ENCODE data around the gene ADAM19. TPM values are rescaled to one million over a fixed set of nuclear protein-coding genes. Genes with fewer than 3 reads are reported as not detected.

The ADAM19 gene
- total RNA-seq, 1 donor from 2014 or later: 10.6 TPM

DNA sequence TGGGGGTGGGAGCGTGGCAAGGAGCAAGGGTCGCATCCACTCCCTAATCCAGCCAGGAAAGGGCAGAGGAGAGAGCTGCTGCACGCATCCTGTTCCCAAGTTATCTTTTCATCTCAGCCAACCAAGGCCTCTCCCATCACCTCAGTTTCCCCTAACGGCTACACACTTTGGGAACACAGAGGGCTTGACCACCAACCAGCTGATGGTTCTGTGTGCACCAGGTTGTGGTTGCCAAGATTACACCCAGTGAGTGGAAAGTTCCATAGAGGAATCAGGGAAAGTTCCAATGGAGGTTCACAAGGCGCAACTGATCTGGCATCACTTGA is 53.9 kb downstream of the ADAM19 start:
- no peak for ATAC-seq
- Histone ChIP-seq H3K27ac (peak overlapping the region; percentile 2), H3K4me3 (no peak overlapping the region), H3K36me3 (peaks cover 6% of the 10 kb centered on the region), H3K4me1 (peaks cover 15% of the 10 kb centered on the region), H3K27me3 (no peaks in the 10 kb centered on the region), H3K9me3 (no peaks in the 10 kb centered on the region)
- TF ChIP-seq, protein P1, sequence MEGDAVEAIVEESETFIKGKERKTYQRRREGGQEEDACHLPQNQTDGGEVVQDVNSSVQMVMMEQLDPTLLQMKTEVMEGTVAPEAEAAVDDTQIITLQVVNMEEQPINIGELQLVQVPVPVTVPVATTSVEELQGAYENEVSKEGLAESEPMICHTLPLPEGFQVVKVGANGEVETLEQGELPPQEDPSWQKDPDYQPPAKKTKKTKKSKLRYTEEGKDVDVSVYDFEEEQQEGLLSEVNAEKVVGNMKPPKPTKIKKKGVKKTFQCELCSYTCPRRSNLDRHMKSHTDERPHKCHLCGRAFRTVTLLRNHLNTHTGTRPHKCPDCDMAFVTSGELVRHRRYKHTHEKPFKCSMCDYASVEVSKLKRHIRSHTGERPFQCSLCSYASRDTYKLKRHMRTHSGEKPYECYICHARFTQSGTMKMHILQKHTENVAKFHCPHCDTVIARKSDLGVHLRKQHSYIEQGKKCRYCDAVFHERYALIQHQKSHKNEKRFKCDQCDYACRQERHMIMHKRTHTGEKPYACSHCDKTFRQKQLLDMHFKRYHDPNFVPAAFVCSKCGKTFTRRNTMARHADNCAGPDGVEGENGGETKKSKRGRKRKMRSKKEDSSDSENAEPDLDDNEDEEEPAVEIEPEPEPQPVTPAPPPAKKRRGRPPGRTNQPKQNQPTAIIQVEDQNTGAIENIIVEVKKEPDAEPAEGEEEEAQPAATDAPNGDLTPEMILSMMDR (IDR thresholded peaks at IDR 0.05): peak; percentile 16
- intact Hi-C loops (cut with DNase I): no loop called here
- DNase-seq: no peak

DNA sequence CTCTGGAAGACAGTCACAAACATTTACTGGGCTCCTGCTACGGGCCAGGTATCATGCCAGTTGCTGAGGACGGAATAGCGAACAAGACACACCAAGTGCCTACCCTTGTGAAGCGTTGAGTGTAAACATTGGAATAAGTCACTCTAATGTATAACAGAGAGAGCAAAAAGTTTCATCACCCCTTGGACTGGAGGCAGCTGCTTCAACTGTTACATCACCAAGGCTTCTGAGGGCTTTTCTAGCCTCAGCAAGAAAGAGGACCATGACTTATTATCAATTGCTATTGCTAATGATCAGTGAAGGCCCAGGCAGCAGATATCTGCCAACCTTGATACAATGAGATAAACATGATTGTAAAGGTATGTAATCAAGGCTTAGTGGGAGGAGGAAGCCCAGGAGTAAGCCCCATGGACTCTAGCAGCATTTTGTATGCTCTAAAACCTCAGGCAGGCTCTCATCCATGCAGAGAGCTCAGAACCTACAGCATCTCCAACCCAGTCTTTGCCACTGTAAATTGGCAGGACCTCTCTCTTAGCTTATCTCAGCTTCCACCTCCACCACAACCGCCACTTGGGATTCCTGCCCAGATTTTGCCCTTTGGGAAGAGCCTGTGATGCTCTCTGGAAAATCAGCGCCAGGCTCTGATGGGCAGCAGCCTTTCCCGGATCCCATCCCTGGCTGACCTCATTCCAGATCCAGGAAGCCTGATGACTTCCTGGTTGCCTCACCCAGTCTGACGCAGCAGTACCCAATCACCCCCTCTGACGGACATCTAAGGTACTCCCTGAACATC is 54.5 kb downstream of the ADAM19 start:
- Histone ChIP-seq H3K27ac (peak overlapping the region; percentile 2), H3K27me3 (no peaks in the 10 kb centered on the region), H3K36me3 (peaks cover 6% of the 10 kb centered on the region), H3K4me1 (peaks cover 20% of the 10 kb centered on the region), H3K4me3 (no peak overlapping the region), H3K9me3 (no peaks in the 10 kb centered on the region)
- TF ChIP-seq, protein P1 (IDR thresholded peaks at IDR 0.05): no peak
- intact Hi-C loops (cut with DNase I): no loop called here
- ATAC-seq (peak; percentile 59), DNase-seq (no peak)

DNA sequence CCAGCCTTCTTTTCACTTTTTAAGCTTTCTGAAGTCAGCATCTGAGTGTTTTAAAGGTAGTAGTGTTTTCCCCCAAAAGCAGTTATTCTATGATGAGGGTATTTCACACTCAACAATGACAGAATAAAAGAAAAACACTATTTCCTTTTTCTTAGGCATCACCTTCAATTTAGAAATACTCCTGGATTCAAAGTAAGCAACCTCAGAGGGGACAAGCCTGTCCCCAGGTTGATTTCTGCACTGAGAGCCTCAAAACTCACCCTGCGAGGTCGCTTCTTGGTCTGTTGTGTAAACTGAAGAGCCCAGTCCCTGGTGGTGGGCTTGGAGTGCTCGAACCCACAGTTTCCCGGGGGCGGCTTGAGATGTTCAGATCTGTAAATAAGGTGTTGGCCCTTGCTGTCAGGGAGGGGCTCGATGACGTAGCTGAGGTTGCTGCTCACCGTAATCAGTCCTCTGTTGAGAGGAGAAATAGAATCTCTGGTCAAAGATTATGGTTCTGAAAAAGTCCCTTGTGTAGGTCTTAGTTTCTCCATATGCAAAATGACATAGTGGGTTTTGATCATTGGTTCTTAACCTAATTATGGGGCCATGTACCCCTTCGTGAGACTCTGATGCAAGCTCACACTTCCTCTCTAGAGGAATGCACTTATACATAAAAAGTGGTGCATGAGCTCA is 55.9 kb downstream of the ADAM19 start:
- Histone ChIP-seq H3K4me3 (no peak overlapping the region), H3K36me3 (peaks cover 6% of the 10 kb centered on the region), H3K9me3 (no peaks in the 10 kb centered on the region), H3K27me3 (no peaks in the 10 kb centered on the region), H3K27ac (no peak overlapping the region), H3K4me1 (peaks cover 26% of the 10 kb centered on the region)
- DNase-seq (no peak), ATAC-seq (no peak)
- intact Hi-C loops (cut with DNase I): no loop called here
- TF ChIP-seq, protein P1 (IDR thresholded peaks at IDR 0.05): no peak

- H3K4me1 ChIP-seq: peaks cover 24% of the 10 kb centered on the region
- intact Hi-C loops (cut with DNase I): no loop called here
- TF ChIP-seq, protein P1 (IDR thresholded peaks at IDR 0.05): no peak
- no peak overlapping the region for H3K27ac ChIP-seq
- H3K4me3 ChIP-seq: no peak overlapping the region
- H3K9me3 ChIP-seq: no peaks in the 10 kb centered on the region
- no peak for DNase-seq
- H3K27me3 ChIP-seq: no peaks in the 10 kb centered on the region
- ATAC-seq: no peak
- H3K36me3 ChIP-seq: peaks cover 6% of the 10 kb centered on the region
Measured at GRCh38 chr5:157518963-157519362, 56.6 kb downstream of the ADAM19 start.

- no peak overlapping the region for H3K4me3 ChIP-seq
- intact Hi-C loops (cut with DNase I): no loop called here
- TF ChIP-seq, protein P1 (IDR thresholded peaks at IDR 0.05): no peak
- ATAC-seq (peak; percentile 73), DNase-seq (no peak)
- peak overlapping the region; percentile 66 for H3K27ac ChIP-seq
- peaks cover 27% of the 10 kb centered on the region for H3K4me1 ChIP-seq
- peaks cover 6% of the 10 kb centered on the region for H3K36me3 ChIP-seq
- H3K27me3 ChIP-seq: no peaks in the 10 kb centered on the region
- no peaks in the 10 kb centered on the region for H3K9me3 ChIP-seq
Measured at GRCh38 chr5:157516626-157517325, 58.8 kb downstream of the ADAM19 start.

Measured in upper lobe of right lung (tissue), 1 donor.